HUES48 (cell line): ENCODE measurements around the gene RPLP2.

Experiments
- H3K27ac ChIP-seq: one replicate; pipeline ENCODE4 v1.7.0; 2013; ENCODE audit warnings: low read depth, low read length, inconsistent platforms
- H3K27me3 ChIP-seq: 2 replicates; pipeline ENCODE4 v1.6.1; 2013; ENCODE audit warnings: mild to moderate bottlenecking, low read length; ENCODE audit not compliant: control insufficient read depth, insufficient read depth
- H3K36me3 ChIP-seq: 2 replicates; pipeline ENCODE4 v1.6.1; 2013; ENCODE audit warnings: low read length; ENCODE audit not compliant: control insufficient read depth, insufficient read depth
- H3K4me1 ChIP-seq: 2 replicates; pipeline ENCODE4 v1.6.1; 2013; ENCODE audit warnings: mild to moderate bottlenecking, low read length; ENCODE audit not compliant: control insufficient read depth, insufficient read depth
- H3K4me3 ChIP-seq: 2 replicates; pipeline ENCODE4 v1.5.1; 2013; ENCODE audit warnings: mild to moderate bottlenecking, low read depth, low read length
- H3K9ac ChIP-seq: 2 replicates; pipeline ENCODE4 v1.6.1; 2013; ENCODE audit warnings: mild to moderate bottlenecking, low read depth, low read length, moderate library complexity
- H3K9me3 ChIP-seq: 2 replicates; pipeline ENCODE4 v1.6.1; 2013; ENCODE audit warnings: low read length; ENCODE audit not compliant: control insufficient read depth, insufficient read depth

The RPLP2 gene

GRCh38 chr11:809287-810039 lies at the start of gene RPLP2:
Gene RPLP2, plus strand, starts transcription at chr11:809967. Its CDS starts 268 bp downstream, at chr11:810235.
- H3K9me3 ChIP-seq = no peaks in the 10 kb centered on the region
- peaks cover 34% of the 10 kb centered on the region for H3K36me3 ChIP-seq
- peak within 1 kb of the TSS; percentile 100 for H3K27ac ChIP-seq
- peak within 1 kb of the TSS; percentile 100 for H3K9ac ChIP-seq
- H3K27me3 ChIP-seq = no peaks in the 10 kb centered on the region
- peak within 1 kb of the TSS; percentile 98 for H3K4me3 ChIP-seq
- H3K4me1 ChIP-seq = peaks cover 20% of the 10 kb centered on the region

GRCh38 chr11:760236-760635 lies 49.5 kb upstream of the RPLP2 start:
- H3K36me3 ChIP-seq = peaks cover 91% of the 10 kb centered on the region
- no peak overlapping the region for H3K4me3 ChIP-seq
- no peaks in the 10 kb centered on the region for H3K9me3 ChIP-seq
- H3K4me1 ChIP-seq = peaks cover 9% of the 10 kb centered on the region; the same call in 1 of the 2 replicates
- H3K27me3 ChIP-seq = no peaks in the 10 kb centered on the region
- H3K27ac ChIP-seq = no peak overlapping the region
- H3K9ac ChIP-seq = no peak overlapping the region

GRCh38 chr11:761526-762108 lies 48.1 kb upstream of the RPLP2 start:
- Histone ChIP-seq H3K9ac (no peak overlapping the region), H3K4me3 (no peak overlapping the region), H3K27ac (no peak overlapping the region), H3K27me3 (no peaks in the 10 kb centered on the region), H3K4me1 (peaks cover 9% of the 10 kb centered on the region; the same call in 1 of the 2 replicates), H3K36me3 (peaks cover 89% of the 10 kb centered on the region), H3K9me3 (no peaks in the 10 kb centered on the region)

GRCh38 chr11:762421-763072 lies 47.2 kb upstream of the RPLP2 start:
- peaks cover 9% of the 10 kb centered on the region; the same call in 1 of the 2 replicates for H3K4me1 ChIP-seq
- H3K36me3 ChIP-seq = peaks cover 89% of the 10 kb centered on the region
- H3K9ac ChIP-seq = no peak overlapping the region
- no peaks in the 10 kb centered on the region for H3K9me3 ChIP-seq
- no peak overlapping the region for H3K4me3 ChIP-seq
- H3K27ac ChIP-seq = peak overlapping the region; percentile 27
- H3K27me3 ChIP-seq = no peaks in the 10 kb centered on the region

GRCh38 chr11:763073-763463 lies 46.7 kb upstream of the RPLP2 start:
- Histone ChIP-seq H3K4me3 (no peak overlapping the region), H3K9ac (no peak overlapping the region), H3K27me3 (no peaks in the 10 kb centered on the region), H3K4me1 (peaks cover 9% of the 10 kb centered on the region; the same call in 1 of the 2 replicates), H3K9me3 (no peaks in the 10 kb centered on the region), H3K27ac (peak overlapping the region; percentile 10), H3K36me3 (peaks cover 86% of the 10 kb centered on the region)

GRCh38 chr11:763549-764321 lies 46.0 kb upstream of the RPLP2 start:
- peaks cover 83% of the 10 kb centered on the region for H3K36me3 ChIP-seq
- H3K27me3 ChIP-seq = no peaks in the 10 kb centered on the region
- no peak overlapping the region for H3K9ac ChIP-seq
- H3K4me3 ChIP-seq = no peak overlapping the region
- peak overlapping the region; percentile 10 for H3K27ac ChIP-seq
- peaks cover 9% of the 10 kb centered on the region; the same call in 1 of the 2 replicates for H3K4me1 ChIP-seq
- H3K9me3 ChIP-seq = no peaks in the 10 kb centered on the region

- H3K27ac ChIP-seq = no peak overlapping the region
- H3K9ac ChIP-seq = no peak overlapping the region
- peaks cover 9% of the 10 kb centered on the region; the same call in 1 of the 2 replicates for H3K4me1 ChIP-seq
- H3K27me3 ChIP-seq = no peaks in the 10 kb centered on the region
- no peaks in the 10 kb centered on the region for H3K9me3 ChIP-seq
- H3K36me3 ChIP-seq = peaks cover 75% of the 10 kb centered on the region
- H3K4me3 ChIP-seq = no peak overlapping the region
Measured at GRCh38 chr11:764322-765024, 45.3 kb upstream of the RPLP2 start.

- H3K36me3 ChIP-seq = peaks cover 73% of the 10 kb centered on the region
- no peaks in the 10 kb centered on the region for H3K9me3 ChIP-seq
- no peak overlapping the region for H3K4me3 ChIP-seq
- no peak overlapping the region for H3K27ac ChIP-seq
- H3K4me1 ChIP-seq = peaks cover 9% of the 10 kb centered on the region; the same call in 1 of the 2 replicates
- no peak overlapping the region for H3K9ac ChIP-seq
- no peaks in the 10 kb centered on the region for H3K27me3 ChIP-seq
Measured at GRCh38 chr11:765025-765801, 44.6 kb upstream of the RPLP2 start.

GRCh38 chr11:765802-766091 lies 44.0 kb upstream of the RPLP2 start:
- H3K27me3 ChIP-seq = no peaks in the 10 kb centered on the region
- H3K9ac ChIP-seq = no peak overlapping the region
- no peaks in the 10 kb centered on the region for H3K9me3 ChIP-seq
- peaks cover 9% of the 10 kb centered on the region; the same call in 1 of the 2 replicates for H3K4me1 ChIP-seq
- no peak overlapping the region for H3K27ac ChIP-seq
- peaks cover 74% of the 10 kb centered on the region for H3K36me3 ChIP-seq
- H3K4me3 ChIP-seq = no peak overlapping the region
